Measurements from ENCODE around the gene RIN2.
"Not testable (repeated sequence)": the region's sequence is repeated elsewhere in the genome, so short reads cannot be mapped to it uniquely, and the experiment has no call there.

Gene RIN2

GRCh38 chr20:19750101-19750606 is 7.9 kb upstream of the RIN2 start:
- DNase-seq (no peak), ATAC-seq (no peak)

GRCh38 chr20:19750907-19751636 is 7.0 kb upstream of the RIN2 start:
- peaks cover 43% of the 10 kb centered on the region for H3K27me3 Mint-ChIP-seq
- H3K4me1 Mint-ChIP-seq = no peaks in the 10 kb centered on the region
- DNase-seq = no peak
- no peak for ATAC-seq
- no peak overlapping the region for H3K27ac Mint-ChIP-seq
- peaks cover 0 to 11% of the 10 kb centered on the region in 2 donors for H3K9me3 Mint-ChIP-seq
- H3K4me3 Mint-ChIP-seq = no peak overlapping the region

More at GRCh38 chr20:19750101-19750606, 7.9 kb upstream of the RIN2 start:
- Mint-ChIP-seq H3K9me3 (peaks cover 6 to 17% of the 10 kb centered on the region in 2 donors), H3K4me1 (no peaks in the 10 kb centered on the region), H3K27ac (no peak overlapping the region), H3K27me3 (peaks cover 38% of the 10 kb centered on the region), H3K4me3 (no peak overlapping the region)

GRCh38 chr20:19754201-19754600 is 3.9 kb upstream of the RIN2 start:
- ATAC-seq, H3K27ac Mint-ChIP-seq, H3K9me3 Mint-ChIP-seq, DNase-seq, H3K4me1 Mint-ChIP-seq, H3K4me3 Mint-ChIP-seq: not testable (repeated sequence)
- H3K27me3 Mint-ChIP-seq = peaks cover 74% of the 10 kb centered on the region

GRCh38 chr20:19756761-19757486 is 1.1 kb upstream of the RIN2 start:
- ATAC-seq (no peak), DNase-seq (no peak)
- Mint-ChIP-seq H3K4me3 (peak overlapping the region in 1 of 2 donors; percentile 48), H3K27ac (no peak overlapping the region), H3K4me1 (peaks cover 6% of the 10 kb centered on the region), H3K9me3 (no peaks in the 10 kb centered on the region), H3K27me3 (peaks cover 89% of the 10 kb centered on the region)

- H3K4me3 Mint-ChIP-seq = peak overlapping the region in 1 of 2 donors; percentile 48
- ATAC-seq = peak; percentile 15
- no peak overlapping the region for H3K27ac Mint-ChIP-seq
- DNase-seq = no peak
- H3K27me3 Mint-ChIP-seq = peaks cover 89% of the 10 kb centered on the region
- H3K9me3 Mint-ChIP-seq = no peaks in the 10 kb centered on the region
- peaks cover 6% of the 10 kb centered on the region for H3K4me1 Mint-ChIP-seq
Measured at GRCh38 chr20:19757487-19758132, 448 bp upstream of the RIN2 start.

- H3K9me3 Mint-ChIP-seq = no peaks in the 10 kb centered on the region
- H3K27me3 Mint-ChIP-seq = peaks cover 79% of the 10 kb centered on the region
- no peak for DNase-seq
- ATAC-seq = peak; percentile 55
- H3K4me3 Mint-ChIP-seq = peak overlapping the region; percentile 3 to 45
- peaks cover 6% of the 10 kb centered on the region for H3K4me1 Mint-ChIP-seq
- no peak overlapping the region for H3K27ac Mint-ChIP-seq
Measured at GRCh38 chr20:19758501-19759331, 658 bp downstream of the RIN2 start.

GRCh38 chr20:19760371-19760721 is 2.3 kb downstream of the RIN2 start:
- H3K27ac Mint-ChIP-seq = no peak overlapping the region
- H3K27me3 Mint-ChIP-seq = peaks cover 67% of the 10 kb centered on the region
- ATAC-seq (no peak), DNase-seq (no peak)
- no peaks in the 10 kb centered on the region for H3K9me3 Mint-ChIP-seq
- H3K4me1 Mint-ChIP-seq = peaks cover 6% of the 10 kb centered on the region
- no peak overlapping the region for H3K4me3 Mint-ChIP-seq

- peaks cover 6% of the 10 kb centered on the region for H3K4me1 Mint-ChIP-seq
- no peak overlapping the region for H3K27ac Mint-ChIP-seq
- peaks cover 63% of the 10 kb centered on the region for H3K27me3 Mint-ChIP-seq
- no peak for ATAC-seq
- no peaks in the 10 kb centered on the region for H3K9me3 Mint-ChIP-seq
- DNase-seq = no peak
- H3K4me3 Mint-ChIP-seq = no peak overlapping the region
Measured at GRCh38 chr20:19761326-19761725, 3.3 kb downstream of the RIN2 start.

GRCh38 chr20:19761841-19762240 is 3.8 kb downstream of the RIN2 start:
- DNase-seq (no peak), ATAC-seq (no peak)
- peaks cover 6% of the 10 kb centered on the region for H3K4me1 Mint-ChIP-seq
- H3K27me3 Mint-ChIP-seq = peaks cover 63% of the 10 kb centered on the region
- no peak overlapping the region for H3K27ac Mint-ChIP-seq
- H3K9me3 Mint-ChIP-seq = no peaks in the 10 kb centered on the region
- H3K4me3 Mint-ChIP-seq = no peak overlapping the region

GRCh38 chr20:19764207-19764606 is 6.1 kb downstream of the RIN2 start:
- Mint-ChIP-seq H3K9me3 (no peaks in the 10 kb centered on the region), H3K4me1 (no peaks in the 10 kb centered on the region), H3K4me3 (no peak overlapping the region), H3K27ac (no peak overlapping the region), H3K27me3 (peaks cover 54% of the 10 kb centered on the region)
- DNase-seq (no peak), ATAC-seq (no peak)

GRCh38 chr20:19765266-19765665 is 7.2 kb downstream of the RIN2 start:
- no peaks in the 10 kb centered on the region for H3K9me3 Mint-ChIP-seq
- no peak overlapping the region for H3K4me3 Mint-ChIP-seq
- no peak overlapping the region for H3K27ac Mint-ChIP-seq
- no peaks in the 10 kb centered on the region for H3K4me1 Mint-ChIP-seq
- ATAC-seq (no peak), DNase-seq (no peak)
- peaks cover 44% of the 10 kb centered on the region for H3K27me3 Mint-ChIP-seq

- H3K27me3 Mint-ChIP-seq = peaks cover 37% of the 10 kb centered on the region
- H3K4me3 Mint-ChIP-seq = no peak overlapping the region
- ATAC-seq = no peak
- H3K4me1 Mint-ChIP-seq = no peaks in the 10 kb centered on the region
- no peak overlapping the region for H3K27ac Mint-ChIP-seq
- no peak for DNase-seq
- no peaks in the 10 kb centered on the region for H3K9me3 Mint-ChIP-seq
Measured at GRCh38 chr20:19765913-19766312, 7.9 kb downstream of the RIN2 start.

- peak overlapping the region in 1 of 2 donors; percentile 3 for H3K27ac Mint-ChIP-seq
- peaks cover 36% of the 10 kb centered on the region for H3K27me3 Mint-ChIP-seq
- H3K4me1 Mint-ChIP-seq = no peaks in the 10 kb centered on the region
- ATAC-seq = no peak
- DNase-seq = no peak
- no peak overlapping the region for H3K4me3 Mint-ChIP-seq
- H3K9me3 Mint-ChIP-seq = no peaks in the 10 kb centered on the region
Measured at GRCh38 chr20:19767070-19767469, 9.0 kb downstream of the RIN2 start.

- DNase-seq (no peak), ATAC-seq (no peak)
- Mint-ChIP-seq H3K4me1 (no peaks in the 10 kb centered on the region), H3K27ac (no peak overlapping the region), H3K27me3 (peaks cover 32% of the 10 kb centered on the region), H3K9me3 (no peaks in the 10 kb centered on the region), H3K4me3 (no peak overlapping the region)
Measured at GRCh38 chr20:19768325-19768842, 10.3 kb downstream of the RIN2 start.

GRCh38 chr20:19769507-19769906 is 11.4 kb downstream of the RIN2 start:
- H3K4me3 Mint-ChIP-seq = no peak overlapping the region
- no peaks in the 10 kb centered on the region for H3K4me1 Mint-ChIP-seq
- no peak for DNase-seq
- no peaks in the 10 kb centered on the region for H3K9me3 Mint-ChIP-seq
- H3K27me3 Mint-ChIP-seq = peaks cover 32% of the 10 kb centered on the region
- no peak overlapping the region for H3K27ac Mint-ChIP-seq
- ATAC-seq = no peak

All from stimulated activated naive CD8-positive, alpha-beta T cell treated with anti-CD3 and anti-CD28 coated beads, Interleukin-15, amount 100 ng/mL, for 72 hours (primary cell).